ENCODE data around the gene HIBCH.

GRCh38 chr2:190270298-190270697, 49.3 kb downstream of the HIBCH start:
- TF ChIP-seq POLR2A (IDR thresholded peaks at IDR 0.05; ENCODE audit: low read depth, low read length): no peak
- TF ChIP-seq TAF1 (IDR thresholded peaks at IDR 0.05; ENCODE audit: low read depth, low read length): no peak
- no peak for TF ChIP-seq POLR2AphosphoS5 (IDR thresholded peaks at IDR 0.05; ENCODE audit: low read depth, low read length)

All from GM12891 (cell line).